CD4-positive, alpha-beta T cell (primary cell): ENCODE measurements around the gene BDP1. TPM values are rescaled to one million over a fixed set of nuclear protein-coding genes. Genes with fewer than 3 reads are reported as not detected.

Source experiments
- ATAC-seq: fragments of 200-7000 bp; cut with Tn5 transposase; one replicate; pipeline ENCODE4 v1.10.0; 2022; ENCODE audit warnings: mild to moderate bottlenecking; ENCODE audit not compliant: poor library complexity
- CTCF ChIA-PET: fragments of 350-600 bp; sonication (Branson Sonifier 250); formaldehyde crosslinking; loops from one replicate; lab custom pipeline; 2021; ENCODE audit warnings: antibody characterized with exemption, inconsistent platforms; lab: Charles Lee
- POLR2A ChIA-PET: fragments of 350-600 bp; sonication (Branson Sonifier 250); formaldehyde crosslinking; loops from one replicate; lab custom pipeline; 2021; ENCODE audit warnings: antibody characterized with exemption, inconsistent platforms; lab: Charles Lee
- DNase-seq, 14 experiments: peaks; one replicate each; pipeline ENCODE4 v3.0.0-alpha.2; 2013 to 2020; ENCODE audit warnings: mixed read lengths in 2 of 14
- H3K27ac ChIP-seq, 2 donors: one replicate each; pipeline versions ENCODE4 v1.5.1 to v1.7.0; 2013; ENCODE audit warnings: low read length in 2 of 2, low read depth in 1 of 2, mild to moderate bottlenecking in 1 of 2
- H3K27me3 ChIP-seq, 2 experiments: 1 replicate in 1 of 2; 2 replicates in 1 of 2; pipeline versions ENCODE4 v1.6.1 to v1.7.0; 2013; ENCODE audit warnings: low read length in 2 of 2, control low read depth in 1 of 2, mild to moderate bottlenecking in 1 of 2, moderate library complexity in 1 of 2; ENCODE audit not compliant: insufficient read depth in 2 of 2, control insufficient read depth in 1 of 2
- H3K36me3 ChIP-seq: one replicate; pipeline ENCODE4 v1.6.1; 2013; ENCODE audit warnings: low read length, control low read depth; ENCODE audit not compliant: insufficient read depth
- H3K4me1 ChIP-seq: one replicate; pipeline ENCODE4 v1.6.1; 2013; ENCODE audit warnings: low read length, control low read depth; ENCODE audit not compliant: insufficient read depth
- H3K4me3 ChIP-seq: one replicate; pipeline ENCODE4 v1.5.1; 2013; ENCODE audit warnings: mild to moderate bottlenecking, low read length, moderate library complexity
- H3K9me3 ChIP-seq, 2 experiments: 1 replicate in 1 of 2; 2 replicates in 1 of 2; pipeline versions ENCODE4 v1.6.1 to v1.7.0; 2013; ENCODE audit warnings: low read length in 2 of 2, mild to moderate bottlenecking in 2 of 2, control low read depth in 1 of 2, moderate library complexity in 1 of 2; ENCODE audit not compliant: control insufficient read depth in 1 of 2, insufficient read depth in 1 of 2
- H3K27ac Mint-ChIP-seq: one replicate; pipeline ENCODE4 v1.8.0; 2020; ENCODE audit warnings: mixed read lengths
- H3K27me3 Mint-ChIP-seq: one replicate; pipeline ENCODE4 v1.8.0; 2021; ENCODE audit warnings: mixed read lengths
- H3K36me3 Mint-ChIP-seq: one replicate; pipeline ENCODE4 v1.8.0; 2021; ENCODE audit warnings: low read depth, mixed read lengths
- H3K4me1 Mint-ChIP-seq: one replicate; pipeline ENCODE4 v1.8.0; 2021; ENCODE audit warnings: low read depth, mixed read lengths
- H3K4me3 Mint-ChIP-seq: one replicate; pipeline ENCODE4 v1.8.0; 2020; ENCODE audit warnings: mild to moderate bottlenecking, mixed read lengths
- H3K9me3 Mint-ChIP-seq: one replicate; pipeline ENCODE4 v1.8.0; 2020; ENCODE audit warnings: mixed read lengths
- CTCF ChIP-seq: fragments of 200-600 bp; IDR thresholded peaks from one replicate; pipeline ENCODE4 v1.8.0; 2022; ENCODE audit warnings: antibody characterized with exemption, mild to moderate bottlenecking
- intact Hi-C, 2 experiments: fragments of 100-400 bp; cut with DNase I in 1 of 2; cut with micrococcal nuclease in 1 of 2; formaldehyde crosslinking; loops; one replicate each; pipeline versions ENCODE4 v1.15.1 to v1.9.0; 2023 to 2025; cut with DNase I, micrococcal nuclease
- total RNA-seq, 174 experiments: library from RNA in 2 of 174; stranded (reverse) in 2 of 174; gene quantifications; one replicate each; pipeline ENCODE4 v1.2.3 and lab custom pipeline; 2021 to 2026

BDP1 gene
- total RNA-seq, 2 experiments from 2014 or later, result 31.3 to 31.9 TPM

GRCh38 chr5:71589903-71590302, 134.5 kb downstream of the BDP1 start:
- Mint-ChIP-seq H3K36me3 (peaks cover 5% of the 10 kb centered on the region), H3K9me3 (no peaks in the 10 kb centered on the region), H3K4me3 (peak overlapping the region; percentile 45), H3K27ac (no peak overlapping the region), H3K4me1 (peaks cover 51% of the 10 kb centered on the region), H3K27me3 (no peaks in the 10 kb centered on the region)
- H3K36me3 ChIP-seq, result peaks cover 11% of the 10 kb centered on the region
- no peak for DNase-seq
- ChIA-PET POLR2A (interaction anchor here (0.7 kb wide), 1 partner anchor 57 kb away, joined by 3 read pairs; no protein-coding TSS in a partner anchor), CTCF (interaction anchor here (7.8 kb wide), 1 partner anchor 11 kb away, joined by 55 read pairs; no protein-coding TSS in a partner anchor)
- H3K4me1 ChIP-seq, result peaks cover 33% of the 10 kb centered on the region
- TF ChIP-seq CTCF, result no peak
- H3K9me3 ChIP-seq, result no peaks in the 10 kb centered on the region
- no peak for ATAC-seq
- no peak overlapping the region for H3K27ac ChIP-seq
- intact Hi-C loops, result loop anchor here (5.0 to 10.0 kb wide), 3 partner anchors 45 to 715 kb away; partner anchors contain the start of gene BDP1 (in 1 of the 2)
- H3K27me3 ChIP-seq, result no peaks in the 10 kb centered on the region
- no peak overlapping the region for H3K4me3 ChIP-seq

DNA sequence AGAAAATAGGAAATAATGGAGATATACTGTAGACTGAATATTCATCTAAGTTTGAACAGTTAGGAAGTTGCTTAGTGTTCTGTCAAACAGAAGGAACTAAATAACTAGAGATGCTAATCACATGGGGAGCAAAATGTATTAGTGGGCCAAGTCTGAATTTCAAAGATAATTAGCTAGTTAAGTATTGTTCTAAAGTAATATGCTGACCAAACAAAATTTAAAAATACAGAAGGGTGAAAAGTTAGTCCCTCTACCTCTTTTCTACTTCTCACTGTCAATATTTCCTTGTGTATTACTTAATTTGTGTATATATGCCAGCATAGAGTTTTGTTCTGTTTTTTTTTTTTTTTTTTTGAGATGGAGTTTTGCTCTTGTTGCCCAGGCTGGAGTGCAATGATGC, 135.6 kb downstream of the BDP1 start:
- peaks cover 12% of the 10 kb centered on the region for H3K36me3 ChIP-seq
- Mint-ChIP-seq H3K4me3 (peak overlapping the region; percentile 14), H3K36me3 (peaks cover 14% of the 10 kb centered on the region), H3K9me3 (no peaks in the 10 kb centered on the region), H3K27me3 (no peaks in the 10 kb centered on the region), H3K4me1 (peaks cover 51% of the 10 kb centered on the region), H3K27ac (no peak overlapping the region)
- no peaks in the 10 kb centered on the region for H3K27me3 ChIP-seq
- TF ChIP-seq CTCF, result no peak
- H3K4me3 ChIP-seq, result no peak overlapping the region
- intact Hi-C loops, result loop anchor here in 1 of 2 experiments (10.0 kb wide), 1 partner anchor 46 kb away; no protein-coding TSS in a partner anchor
- DNase-seq (no peak), ATAC-seq (no peak)
- H3K9me3 ChIP-seq, result no peaks in the 10 kb centered on the region
- CTCF ChIA-PET, result interaction anchor here (7.8 kb wide), 1 partner anchor 10 kb away, joined by 55 read pairs; no protein-coding TSS in a partner anchor
- H3K27ac ChIP-seq, result no peak overlapping the region
- POLR2A ChIA-PET, result no interaction called here
- peaks cover 33% of the 10 kb centered on the region for H3K4me1 ChIP-seq

DNA sequence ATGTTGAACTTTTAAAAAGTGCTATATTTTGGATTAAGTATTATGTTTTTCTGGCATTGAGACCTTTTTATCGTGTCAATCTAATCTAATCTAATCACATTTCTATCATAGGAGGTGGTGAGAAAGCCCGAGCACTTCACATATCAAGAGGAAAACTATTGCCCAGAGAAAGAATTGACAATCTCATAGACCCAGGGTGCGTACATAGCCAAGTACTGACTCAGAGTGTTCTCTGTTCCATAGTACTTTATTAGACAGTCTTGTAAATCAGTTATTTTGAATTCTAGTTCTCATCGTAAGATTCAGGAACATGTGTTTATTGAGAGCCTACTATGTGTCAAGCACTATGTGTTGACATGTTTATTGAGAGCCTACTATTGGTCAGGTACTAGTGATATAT, 140.7 kb downstream of the BDP1 start:
- Histone ChIP-seq H3K27me3 (no peaks in the 10 kb centered on the region), H3K9me3 (no peaks in the 10 kb centered on the region), H3K36me3 (peaks cover 47% of the 10 kb centered on the region), H3K4me3 (no peak overlapping the region), H3K4me1 (peaks cover 13% of the 10 kb centered on the region), H3K27ac (no peak overlapping the region)
- no peaks in the 10 kb centered on the region for H3K27me3 Mint-ChIP-seq
- H3K4me1 Mint-ChIP-seq, result peaks cover 16% of the 10 kb centered on the region
- ChIA-PET POLR2A (no interaction called here), CTCF (no interaction called here)
- H3K27ac Mint-ChIP-seq, result no peak overlapping the region
- no peaks in the 10 kb centered on the region for H3K9me3 Mint-ChIP-seq
- peaks cover 47% of the 10 kb centered on the region for H3K36me3 Mint-ChIP-seq
- ATAC-seq (no peak), DNase-seq (no peak)
- no peak for TF ChIP-seq CTCF
- intact Hi-C loops, result loop anchor here in 1 of 2 experiments (10.0 kb wide), 1 partner anchor 51 kb away; no protein-coding TSS in a partner anchor
- no peak overlapping the region for H3K4me3 Mint-ChIP-seq
